Activated CD8-positive, alpha-beta memory T cell treated with anti-CD3 and anti-CD28 coated beads for 4 hours (primary cell): ENCODE data around the gene XPO6.

Source experiments
- DNase-seq, 2 donors: peaks; one replicate each; pipeline ENCODE4 v3.0.0-alpha.2; 2020; ENCODE audit warnings: low read depth in 2 of 2

Gene XPO6

GRCh38 chr16:28208131-28208530 lies 3.6 kb downstream of the XPO6 start:
- DNase-seq, result no peak

DNA sequence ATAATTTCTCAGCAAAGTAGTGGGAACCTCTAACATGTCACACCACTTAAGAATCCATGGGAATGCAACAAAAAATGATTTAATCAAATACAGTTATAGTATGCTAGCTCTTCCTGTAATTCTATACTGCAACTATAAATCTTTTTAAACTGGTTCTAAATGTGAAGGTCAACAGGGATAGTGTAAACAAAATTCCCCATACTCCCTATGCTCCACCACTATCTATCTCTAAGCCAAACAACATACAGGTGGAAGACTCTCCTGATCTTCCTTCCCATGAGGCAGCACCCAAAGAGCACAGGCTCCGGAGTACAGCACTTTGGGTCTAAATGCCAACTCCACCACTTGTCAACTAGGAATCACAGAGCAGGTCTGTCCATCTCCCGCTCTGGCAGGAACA lies 4.4 kb downstream of the XPO6 start:
- DNase-seq, result no peak

- no peak for DNase-seq
Measured at GRCh38 chr16:28205974-28206373, 5.8 kb downstream of the XPO6 start.

- no peak for DNase-seq
Measured at GRCh38 chr16:28205117-28205899, 6.5 kb downstream of the XPO6 start.

DNA sequence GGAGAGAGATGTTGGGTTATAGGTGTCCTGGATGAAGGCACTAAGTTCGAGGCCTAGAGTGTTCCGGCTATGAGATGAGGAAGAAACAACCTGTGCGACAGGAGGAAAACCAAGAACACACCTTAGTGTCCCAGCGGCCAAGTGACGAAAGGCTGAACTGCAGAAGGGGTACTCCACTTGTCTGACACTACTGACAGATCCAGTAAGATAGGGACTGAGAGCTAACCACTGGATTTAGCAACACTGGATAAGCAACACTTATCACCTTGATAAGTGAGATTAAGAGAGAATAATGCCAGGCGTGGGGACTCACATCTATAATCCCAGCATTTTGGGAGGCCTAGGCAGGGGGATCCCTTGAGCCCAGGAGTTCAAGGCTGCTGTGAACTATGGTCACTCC lies 7.1 kb downstream of the XPO6 start:
- DNase-seq, result no peak

DNA sequence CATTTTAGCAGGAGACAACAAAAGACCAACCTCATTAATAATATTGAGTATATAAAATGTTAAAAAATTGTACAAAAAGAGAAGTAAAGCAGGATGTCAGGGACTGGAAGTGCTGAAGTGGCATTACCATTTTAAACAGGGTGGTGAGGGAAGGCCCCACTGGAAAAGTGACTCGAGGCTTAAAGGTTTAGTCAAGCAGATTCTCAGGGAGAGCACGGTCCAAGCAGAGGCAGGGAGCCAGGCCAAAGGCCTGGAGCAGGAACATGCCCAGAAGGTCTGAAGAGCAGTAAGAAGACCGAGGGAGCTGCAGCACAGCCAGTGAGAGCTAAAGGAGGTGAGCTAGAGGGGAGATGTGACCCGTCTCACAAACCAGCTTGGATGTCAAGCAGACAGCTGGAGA lies 7.6 kb downstream of the XPO6 start:
- DNase-seq, result no peak

DNA sequence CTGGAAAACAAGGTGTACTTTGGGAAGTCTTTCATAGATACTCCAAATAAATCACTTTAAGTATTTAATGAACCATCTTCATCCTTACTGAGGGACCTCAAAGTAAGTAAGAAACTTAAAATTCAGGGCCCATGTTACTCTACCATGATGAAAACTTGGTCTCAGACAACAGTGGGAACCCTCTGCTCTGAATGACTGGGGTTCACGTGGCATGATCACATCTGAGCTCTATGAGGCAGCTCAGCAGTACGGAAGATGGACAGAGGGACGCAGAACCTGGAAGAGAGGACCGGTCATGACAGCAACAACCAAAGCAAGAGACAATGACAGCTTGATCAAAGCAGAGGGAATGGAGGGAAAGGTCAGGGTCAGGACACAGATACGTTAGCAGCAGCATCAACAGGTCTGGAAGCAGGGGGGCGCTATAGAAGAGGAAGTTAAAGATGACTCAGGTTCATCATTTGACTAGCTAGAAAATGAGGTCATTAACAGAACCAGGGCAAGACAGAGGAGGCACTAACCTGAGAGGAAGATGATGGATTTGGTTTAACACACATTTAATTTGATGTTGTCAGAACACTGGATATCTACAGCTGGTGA lies 9.5 kb downstream of the XPO6 start:
- DNase-seq, result no peak

DNA sequence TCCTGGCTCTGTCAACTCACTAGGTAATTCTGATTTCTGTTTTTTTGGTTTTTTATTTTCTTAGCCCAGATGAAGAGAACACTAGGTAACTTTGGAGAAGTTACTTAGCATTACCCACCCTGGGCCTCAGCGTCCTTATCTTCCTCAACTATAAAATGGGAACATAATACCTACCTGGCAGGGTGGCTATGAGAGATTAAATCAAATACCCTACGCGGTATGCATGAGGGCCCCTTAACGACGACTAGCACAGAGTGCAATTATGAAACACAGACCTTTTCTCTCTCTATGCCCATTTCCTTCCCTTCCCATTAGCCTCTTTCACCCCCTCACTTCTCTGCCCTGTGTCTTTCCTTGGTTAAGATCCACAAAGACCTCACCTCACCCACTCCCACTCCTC lies 11.1 kb downstream of the XPO6 start:
- DNase-seq, result no peak

- no peak for DNase-seq
Measured at GRCh38 chr16:28196387-28196987, 15.3 kb downstream of the XPO6 start.

DNA sequence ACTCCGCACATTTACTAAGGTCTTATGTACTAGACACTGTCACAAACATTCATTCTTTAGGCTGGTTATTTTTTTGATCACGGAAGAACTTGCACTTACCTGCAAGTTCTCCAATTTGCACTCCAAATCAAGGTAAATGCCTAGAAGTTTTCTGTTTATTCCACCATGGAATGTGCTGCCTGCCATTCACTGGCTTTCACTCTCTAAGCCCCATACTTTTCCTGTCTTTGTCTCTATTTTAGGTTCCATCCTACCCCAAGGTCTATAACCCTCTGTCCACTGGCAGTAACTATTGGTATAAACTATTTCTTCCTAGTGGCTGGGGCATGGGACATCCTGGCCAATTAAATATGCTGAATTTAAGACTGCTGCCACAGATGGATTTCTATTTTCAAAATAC lies 15.9 kb downstream of the XPO6 start:
- no peak for DNase-seq

GRCh38 chr16:28193530-28194423 lies 18.0 kb downstream of the XPO6 start:
- DNase-seq, result no peak

- peak; percentile 48 to 67 for DNase-seq
Measured at GRCh38 chr16:28192806-28193529, 18.8 kb downstream of the XPO6 start.

GRCh38 chr16:28191364-28191960 lies 20.3 kb downstream of the XPO6 start:
- no peak for DNase-seq

DNA sequence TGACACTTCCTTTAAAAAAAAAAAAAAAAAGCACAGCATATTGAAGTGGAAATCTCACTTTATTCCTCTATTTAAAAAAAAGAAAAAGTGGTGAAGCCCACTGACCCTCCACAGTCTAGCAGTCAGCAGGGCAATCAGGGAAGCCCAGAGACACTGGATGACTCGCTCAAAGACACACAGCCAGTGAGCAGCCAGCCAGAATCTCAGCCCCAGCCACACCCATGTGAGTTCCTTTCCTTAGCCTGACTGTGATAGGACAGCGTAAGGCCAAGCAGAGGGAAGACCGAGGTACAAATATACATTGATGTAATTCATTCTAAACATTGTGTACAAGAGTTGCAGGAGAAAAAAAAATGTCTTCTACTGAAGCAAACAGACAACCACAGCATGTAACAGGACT lies 22.5 kb downstream of the XPO6 start:
- no peak for DNase-seq

DNA sequence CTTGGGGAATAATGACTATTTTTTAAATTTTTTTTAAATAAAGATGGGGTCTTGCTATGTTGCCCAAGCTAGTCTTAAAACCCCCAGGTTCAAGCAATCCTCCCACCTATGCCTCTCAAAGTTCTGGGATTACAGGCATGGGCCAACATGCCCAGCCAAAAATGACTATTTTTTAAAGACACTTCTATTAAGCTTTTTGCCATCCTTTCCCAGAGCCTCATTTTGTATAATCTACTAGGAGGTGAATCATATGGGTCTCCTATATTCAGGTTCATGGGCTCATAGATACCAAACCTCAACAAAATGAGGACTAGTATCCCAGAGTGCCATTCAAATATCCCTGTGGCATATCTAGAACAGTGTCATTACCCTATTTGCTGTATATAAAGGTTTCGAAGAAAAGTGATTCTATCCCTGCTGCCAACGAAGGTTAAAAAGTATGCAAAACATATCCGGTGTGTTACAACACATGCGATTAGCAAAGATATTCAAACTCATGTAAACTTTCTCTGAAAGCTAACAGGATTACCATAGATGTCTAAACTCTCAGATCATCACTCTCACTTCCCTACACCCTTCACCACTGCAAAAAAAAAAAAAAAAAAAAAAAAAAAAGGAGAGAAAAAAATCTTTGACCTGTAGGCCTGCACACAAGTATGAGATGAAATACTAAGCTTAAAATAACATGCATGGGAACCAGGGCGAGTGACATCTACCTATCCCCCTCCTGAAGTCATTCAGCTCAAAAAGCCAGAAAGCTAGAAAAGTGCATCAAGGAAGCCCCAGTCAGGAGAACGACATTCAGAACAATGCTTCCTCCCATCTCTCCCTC lies 23.5 kb downstream of the XPO6 start:
- no peak for DNase-seq

DNA sequence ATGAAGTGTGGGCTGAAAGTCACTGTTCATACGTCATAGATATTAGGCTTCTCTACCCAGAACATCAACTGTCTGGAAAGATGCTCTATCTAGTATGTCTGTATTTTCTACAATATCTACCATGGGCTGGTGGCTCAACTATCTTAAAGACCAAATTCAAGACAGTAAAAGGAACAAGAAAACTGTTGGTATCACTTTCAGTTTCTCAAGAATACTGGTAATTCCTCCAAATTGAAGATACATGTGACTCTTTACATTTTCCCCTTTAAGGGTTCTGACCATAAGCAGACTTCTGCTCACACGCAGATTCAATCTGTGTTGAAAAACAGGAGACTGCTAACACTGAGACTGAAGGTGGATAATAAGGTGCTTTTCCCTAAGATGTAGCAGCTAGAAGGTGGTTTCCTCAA lies 24.2 kb downstream of the XPO6 start:
- DNase-seq, result no peak

DNA sequence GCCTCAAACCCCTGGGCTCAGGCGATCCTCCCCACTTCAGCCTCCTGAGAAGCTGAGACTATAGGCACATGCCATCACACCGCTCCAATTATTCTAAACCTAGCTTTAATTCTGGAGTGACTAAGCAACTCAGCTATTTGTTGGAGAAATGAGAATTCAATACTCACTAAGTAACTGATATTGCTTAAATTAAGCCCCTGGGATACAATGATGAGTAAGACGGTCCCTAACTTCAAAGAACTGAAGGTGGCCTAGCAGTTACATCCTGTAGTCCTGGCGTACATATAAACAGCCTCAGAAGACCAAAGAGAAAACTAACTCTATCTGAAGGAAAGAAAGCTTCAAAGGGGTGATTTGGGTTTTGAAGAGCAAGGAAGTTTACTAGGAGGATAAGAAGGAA lies 25.0 kb downstream of the XPO6 start:
- no peak for DNase-seq

- DNase-seq, result no peak
Measured at GRCh38 chr16:28185696-28186095, 26.1 kb downstream of the XPO6 start.

- DNase-seq, result no peak
Measured at GRCh38 chr16:28184625-28185024, 27.1 kb downstream of the XPO6 start.

- no peak for DNase-seq
Measured at GRCh38 chr16:28183930-28184329, 27.8 kb downstream of the XPO6 start.
